Right lobe of liver (tissue), 6 donors: ENCODE results near the gene MAPKAPK3. TPM values are rescaled to one million over a fixed set of nuclear protein-coding genes. Genes with fewer than 3 reads are reported as not detected.

Source experiments
- ATAC-seq, 4 donors: fragments of 200-7000 bp; cut with Tn5 transposase; one replicate each; pipeline ENCODE4 v1.9.1; 2020; ENCODE audit warnings: mild to moderate bottlenecking in 4 of 4, moderate library complexity in 4 of 4
- DNase-seq, 3 donors: peaks; one replicate each; pipeline ENCODE4 v3.0.0-alpha.2; 2020
- H3K27ac ChIP-seq, 3 donors: fragments of 200-600 bp; one replicate each; pipeline ENCODE4 v1.8.0; 2022
- H3K27me3 ChIP-seq, 2 donors: fragments of 200-600 bp; one replicate each; pipeline ENCODE4 v1.8.0; 2022
- H3K36me3 ChIP-seq, 4 donors: fragments of 200-600 bp; sonication (generic) in 1 of 4; one replicate each; pipeline versions ENCODE4 v1.5.1 to v1.8.0; 2017 to 2022; ENCODE audit warnings: control low read depth in 1 of 4
- H3K4me1 ChIP-seq, 4 donors: fragments of 200-600 bp; sonication (generic) in 1 of 4; one replicate each; pipeline versions ENCODE4 v1.5.1 to v1.8.0; 2017 to 2022; ENCODE audit warnings: control low read depth in 1 of 4
- H3K4me3 ChIP-seq, 3 donors: fragments of 200-600 bp; one replicate each; pipeline ENCODE4 v1.8.0; 2022
- H3K9me3 ChIP-seq, 4 donors: fragments of 200-600 bp; sonication (generic) in 1 of 4; one replicate each; pipeline versions ENCODE4 v1.5.1 to v1.8.0; 2017 to 2022; ENCODE audit warnings: control low read depth in 1 of 4
- CTCF ChIP-seq, 4 donors: fragments of 200-600 bp in 3 of 4; fragments of 450-650 bp in 1 of 4; IDR thresholded peaks; one replicate each; pipeline versions ENCODE4 v1.5.1 to v1.8.0; 2016 to 2022; ENCODE audit warnings: antibody characterized with exemption in 4 of 4, mild to moderate bottlenecking in 2 of 4
- POLR2A ChIP-seq: fragments of 450-650 bp; IDR thresholded peaks from one replicate; pipeline ENCODE4 v1.6.1; 2017; ENCODE audit warnings: antibody characterized with exemption, mild to moderate bottlenecking
- WGBS: methylation state at CpG from one replicate; pipeline ENCODE4 v1.1.6; 2018; ENCODE audit warnings: low coverage, low lambda C conversion rate; ENCODE audit not compliant: insufficient coverage; ENCODE audit errors: missing lambda C conversion rate; 5-methylcytosine and 5-hydroxymethylcytosine counted together
- intact Hi-C, 2 donors: fragments of 100-400 bp; cut with DNase I; formaldehyde crosslinking; loops; one replicate each; pipeline versions ENCODE4 v1.11.2 to v1.14.1; 2022
- total RNA-seq, 6 experiments: library from RNA; depleted of rRNA in 2 of 6; stranded (reverse); fragments of >200 nt in 2 of 6; fragmentation: NEBNext Ultra II Directional in 3 of 6; extraction: Animal tissue kit (Norgen Biotek cat#: 25700) in 3 of 6; gene quantifications; one replicate each; pipeline versions ENCODE4 v1.1.0 to v1.2.4, GENCODE V29; 2016 to 2023
- donor health status: DM: no; HTN: yes; CAD: no.
- donor health status: DM: no; HTN: no; CAD: no.
- donor health status: DM: no; HTN: no; CAD: no.
- donor health status: DM: no; HTN: yes; CAD: no.
- donor health status: DM: no; HTN: yes; CAD: no.

Gene MAPKAPK3
- total RNA-seq, 6 experiments from 2014 or later = 16.6 to 21.4 (median 18.6) TPM

DNA sequence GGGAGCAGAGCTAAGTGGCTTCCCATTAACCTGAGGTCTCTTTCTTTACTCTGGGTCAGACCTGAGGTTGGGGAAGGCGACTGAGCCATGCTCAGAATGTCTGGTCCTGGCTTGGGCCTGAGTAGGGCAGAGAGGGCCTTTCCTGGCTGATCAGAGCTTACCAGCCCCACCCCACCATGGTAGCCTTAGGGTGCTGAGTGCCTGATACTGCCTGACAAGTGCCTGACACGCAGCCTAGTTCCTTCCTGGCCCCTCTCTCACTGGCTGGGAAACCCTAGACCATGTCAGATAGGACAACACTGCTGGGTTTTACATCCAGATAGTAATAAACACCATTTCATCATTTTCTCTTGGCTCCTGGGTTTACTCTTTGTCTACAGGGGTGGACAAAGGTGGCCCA, 32.0 kb downstream of the MAPKAPK3 start:
- Histone ChIP-seq H3K27me3 (no peaks in the 10 kb centered on the region), H3K36me3 (peaks cover 0 to 9% (median 0%) of the 10 kb centered on the region in 4 donors), H3K27ac (no peak overlapping the region), H3K9me3 (no peaks in the 10 kb centered on the region), H3K4me3 (no peak overlapping the region), H3K4me1 (no peaks in the 10 kb centered on the region)
- DNase-seq (no peak), ATAC-seq (no peak)
- WGBS = 80% methylated on average over 1 of the region's 2 CpGs
- TF ChIP-seq CTCF (IDR thresholded peaks at IDR 0.05) (no peak), POLR2A (no peak)
- intact Hi-C loops = no loop called here

- ATAC-seq = no peak
- WGBS = 100% methylated on average over 1 of the region's 8 CpGs
- Histone ChIP-seq H3K27ac (no peak overlapping the region), H3K9me3 (no peaks in the 10 kb centered on the region), H3K36me3 (peaks cover 0 to 9% (median 0%) of the 10 kb centered on the region in 4 donors), H3K4me3 (no peak overlapping the region), H3K4me1 (no peaks in the 10 kb centered on the region), H3K27me3 (no peaks in the 10 kb centered on the region)
- intact Hi-C loops = no loop called here
- no peak for DNase-seq
- TF ChIP-seq CTCF (IDR thresholded peaks at IDR 0.05) (no peak), POLR2A (no peak)
Observed at GRCh38 chr3:50649451-50649931, 32.5 kb downstream of the MAPKAPK3 start.

DNA sequence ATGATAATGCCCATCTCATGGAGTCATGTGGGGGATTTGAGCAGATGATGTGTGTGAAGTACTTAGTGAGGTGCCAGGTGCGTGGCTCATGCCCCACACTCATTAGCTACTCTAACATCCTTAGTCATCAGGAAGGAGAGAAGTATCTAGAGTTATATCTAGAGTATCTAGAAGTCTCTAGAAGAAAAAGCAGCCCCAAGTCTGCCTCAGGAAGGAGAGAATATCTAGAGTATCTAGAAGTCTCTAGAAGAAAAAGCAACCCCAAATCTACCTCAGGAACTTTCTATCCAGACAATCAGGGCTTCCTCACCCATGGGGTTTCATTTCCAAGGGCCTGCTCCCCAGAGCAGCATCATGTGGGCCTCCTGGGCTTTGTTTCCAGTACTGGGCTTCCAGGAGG, 33.1 kb downstream of the MAPKAPK3 start:
- intact Hi-C loops = no loop called here
- Histone ChIP-seq H3K27me3 (no peaks in the 10 kb centered on the region), H3K4me1 (no peaks in the 10 kb centered on the region), H3K4me3 (no peak overlapping the region), H3K36me3 (peaks cover 0 to 9% (median 0%) of the 10 kb centered on the region in 4 donors), H3K9me3 (no peaks in the 10 kb centered on the region), H3K27ac (no peak overlapping the region)
- TF ChIP-seq CTCF (IDR thresholded peaks at IDR 0.05) (no peak), POLR2A (no peak)
- ATAC-seq = no peak
- DNase-seq = no peak
- 100% methylated on average over 1 of the region's 1 CpG for WGBS

DNA sequence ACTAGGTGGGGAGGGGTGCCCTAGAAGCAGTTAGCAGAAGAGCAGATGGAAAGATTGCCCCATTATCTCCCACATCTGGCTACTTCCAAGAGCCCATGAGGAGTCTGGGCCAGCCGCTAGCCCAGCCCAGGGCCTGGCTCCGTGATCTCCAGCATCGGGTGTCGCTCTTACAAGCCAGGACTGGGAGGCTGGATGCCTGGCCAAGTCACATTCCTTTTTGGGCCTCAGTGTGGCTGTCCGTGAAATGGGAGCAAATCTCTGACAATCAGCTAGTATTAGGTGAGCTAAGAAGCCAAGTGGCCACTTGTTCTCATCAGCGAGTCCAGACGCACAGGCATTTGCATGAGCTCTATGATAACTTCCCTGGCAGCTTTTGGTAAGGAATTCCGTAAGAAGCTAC, 34.5 kb downstream of the MAPKAPK3 start:
- no peak for ATAC-seq
- no peaks in the 10 kb centered on the region for H3K4me1 ChIP-seq
- DNase-seq = no peak
- no peaks in the 10 kb centered on the region for H3K27me3 ChIP-seq
- no peak overlapping the region for H3K4me3 ChIP-seq
- no peak for TF ChIP-seq CTCF (IDR thresholded peaks at IDR 0.05)
- no peak for TF ChIP-seq POLR2A
- intact Hi-C loops = no loop called here
- H3K27ac ChIP-seq = no peak overlapping the region
- H3K36me3 ChIP-seq = peaks cover 0 to 1% (median 0%) of the 10 kb centered on the region in 4 donors
- H3K9me3 ChIP-seq = no peaks in the 10 kb centered on the region
- WGBS = 85% methylated on average over 3 of the region's 8 CpGs
